Upper lobe of left lung (tissue), 4 donors: ENCODE data around the gene HNF1A.

Experiments used
- CTCF ChIP-seq, 6 experiments: fragments of 450-650 bp in 4 of 6; fragments of 200-600 bp in 2 of 6; sonication (generic) in 2 of 6; IDR thresholded peaks; one replicate each; pipeline ENCODE4 v1.5.1; 2016 to 2019; ENCODE audit warnings: antibody characterized with exemption in 6 of 6
- POLR2AphosphoS5 ChIP-seq, 2 donors: sonication (generic); formaldehyde crosslinking; IDR thresholded peaks; one replicate each; pipeline ENCODE4 v1.5.1; 2017; ENCODE audit warnings: antibody characterized with exemption in 2 of 2

GRCh38 chr12:121004253-121004815 lies 26.0 kb downstream of the HNF1A start:
- TF ChIP-seq CTCF (IDR thresholded peaks at IDR 0.05) (no peak), POLR2AphosphoS5 (IDR thresholded peaks at IDR 0.05) (no peak)
